Endothelial cell of umbilical vein (primary cell): ENCODE results near the gene PWP1. TPM values are rescaled to one million over a fixed set of nuclear protein-coding genes. Genes with fewer than 3 reads are reported as not detected.

Experiments
- BruUV-seq: library from RNA; stranded (reverse); fragments of 400-500 nt; replicated peaks from 2 replicates; lab custom pipeline; 2021; lab: Mats Ljungman, UMichigan
- CTCF ChIA-PET: fragments of 300-600, 350-600 bp; sonication (Branson Sonifier 250); formaldehyde crosslinking; loops from one replicate; lab custom pipeline; 2021; ENCODE audit warnings: antibody characterized with exemption, inconsistent platforms; lab: Charles Lee
- POLR2A ChIA-PET: fragments of 300-600, 350-600 bp; sonication (Branson Sonifier 250); formaldehyde crosslinking; loops from one replicate; lab custom pipeline; 2021; ENCODE audit warnings: antibody characterized with exemption, inconsistent platforms; lab: Charles Lee
- DNase-seq: peaks from one replicate; pipeline ENCODE4 v3.0.0-alpha.2; 2011; ENCODE audit warnings: low read depth, low spot score
- FAIRE-seq: peaks from 2 replicates; lab custom pipeline; 2011; peaks lifted over from hg19 to GRCh38; lab: Jason Lieb, UNC
- H2AFZ ChIP-seq: 2 replicates; pipeline ENCODE4 v1.6.0; 2012; ENCODE audit warnings: low read depth, low read length, control low read depth, inconsistent platforms
- H3K27ac ChIP-seq: 2 replicates; pipeline ENCODE4 v1.5.1; 2011; ENCODE audit warnings: low read depth, mild to moderate bottlenecking, control low read depth, low read length, moderate library complexity; ENCODE audit not compliant: insufficient read depth
- H3K27me3 ChIP-seq, 2 experiments: 2 replicates each; pipeline versions ENCODE4 v1.6.0 to v1.6.1; 2011; ENCODE audit warnings: low read length in 2 of 2, mixed read lengths in 1 of 2; ENCODE audit not compliant: control insufficient read depth in 2 of 2, insufficient read depth in 2 of 2
- H3K36me3 ChIP-seq, 2 experiments: 2 replicates in 1 of 2; 3 replicates in 1 of 2; pipeline ENCODE4 v1.5.1; 2011; ENCODE audit warnings: low read length in 2 of 2, mild to moderate bottlenecking in 1 of 2, moderate library complexity in 1 of 2; ENCODE audit not compliant: control insufficient read depth in 2 of 2, insufficient read depth in 2 of 2; ENCODE audit errors: extremely low read depth in 1 of 2
- H3K4me1 ChIP-seq: 3 replicates; pipeline ENCODE4 v1.5.1; 2011; ENCODE audit warnings: mild to moderate bottlenecking, low read length; ENCODE audit not compliant: control insufficient read depth, insufficient read depth; ENCODE audit errors: extremely low read depth
- H3K4me2 ChIP-seq: 2 replicates; pipeline ENCODE4 v1.6.1; 2011; ENCODE audit warnings: low read length, control low read depth, mixed read lengths; ENCODE audit not compliant: insufficient read depth
- H3K4me3 ChIP-seq, 3 experiments: fragments of 200-600 bp in 1 of 3; sonication (generic), shearing (Covaris generic) in 1 of 3; replicated peaks in 1 of 3; 2 replicates each; pipeline ENCODE4 v1.5.1; 2011 to 2016; ENCODE audit warnings: control low read depth in 3 of 3, low read length in 3 of 3, mild to moderate bottlenecking in 2 of 3, inconsistent platforms in 1 of 3, low read depth in 1 of 3, moderate library complexity in 1 of 3; ENCODE audit not compliant: insufficient read depth in 1 of 3
- H3K79me2 ChIP-seq: 2 replicates; pipeline ENCODE4 v1.6.0; 2012; ENCODE audit warnings: low read length, inconsistent platforms; ENCODE audit not compliant: control insufficient read depth, insufficient read depth
- H3K9ac ChIP-seq: replicated peaks from 2 replicates; pipeline ENCODE3; 2011; ENCODE audit warnings: low read length, control low read depth; ENCODE audit not compliant: insufficient read depth; ENCODE audit errors: extremely low read depth
- H3K9me1 ChIP-seq: replicated peaks from 3 replicates; pipeline ENCODE4 v1.6.0; 2011; ENCODE audit warnings: mild to moderate bottlenecking, low read length; ENCODE audit not compliant: control insufficient read depth, insufficient read depth; ENCODE audit errors: extremely low read depth
- H3K9me3 ChIP-seq: replicated peaks from 2 replicates; pipeline ENCODE4 v1.5.1; 2012; ENCODE audit warnings: low read length, inconsistent platforms; ENCODE audit not compliant: control insufficient read depth, insufficient read depth
- H4K20me1 ChIP-seq: replicated peaks from 2 replicates; pipeline ENCODE3; 2011; ENCODE audit warnings: mild to moderate bottlenecking, low read length; ENCODE audit not compliant: control insufficient read depth, insufficient read depth; ENCODE audit errors: extremely low read depth
- EZH2 ChIP-seq: IDR thresholded peaks from 2 replicates; pipeline ENCODE4 v1.6.1; 2012; ENCODE audit warnings: borderline replicate concordance, low read depth, mild to moderate bottlenecking, moderate library complexity, low read length, inconsistent platforms; ENCODE audit not compliant: severe bottlenecking
- FOS ChIP-seq: IDR thresholded peaks from 2 replicates; pipeline ENCODE4 v1.6.1; 2011; ENCODE audit warnings: mild to moderate bottlenecking, low read length, moderate library complexity, borderline replicate concordance; ENCODE audit not compliant: insufficient read depth
- GATA2 ChIP-seq: IDR thresholded peaks from 2 replicates; pipeline ENCODE4 v1.7.0; 2011; ENCODE audit warnings: low read depth, mild to moderate bottlenecking, moderate library complexity, mixed read lengths, low read length; ENCODE audit not compliant: insufficient read length, insufficient read depth
- JUN ChIP-seq: IDR thresholded peaks from 2 replicates; pipeline ENCODE4 v1.6.1; 2011; ENCODE audit warnings: borderline replicate concordance, low read depth; ENCODE audit not compliant: insufficient read length, insufficient read depth
- MYC ChIP-seq: IDR thresholded peaks from one replicate; pipeline ENCODE4 v1.6.1; 2011; ENCODE audit warnings: mild to moderate bottlenecking, low read depth, low read length
- POLR2A ChIP-seq: IDR thresholded peaks from 2 replicates; pipeline ENCODE4 v1.6.1; 2012; ENCODE audit warnings: low read depth, mild to moderate bottlenecking, control low read depth, low read length
- POLR2AphosphoS5 ChIP-seq: IDR thresholded peaks from 2 replicates; pipeline ENCODE4 v1.6.1; 2012; ENCODE audit warnings: low read depth, mild to moderate bottlenecking, control low read depth, low read length, moderate library complexity; ENCODE audit not compliant: insufficient read depth
- dilution Hi-C: fragments of 300-500 bp; cut with MboI; formaldehyde crosslinking; loops from one replicate; pipeline ENCODE4 v1.15.0; 2019; ENCODE audit warnings: low sequenced_read_pairs; ENCODE audit not compliant: extremely low pct_ligation_motif_present
- intact Hi-C: fragments of 100-400 bp; cut with micrococcal nuclease; formaldehyde crosslinking; loops from one replicate; pipeline ENCODE4 v1.10.0; 2022
- polyA plus RNA-seq, 4 experiments: library from polyadenylated mRNA; depleted of rRNA in 3 of 4; stranded (reverse) in 3 of 4; unstranded in 1 of 4; fragments of >200 nt; gene quantifications; 2 replicates each; pipeline versions ENCODE4 v1.2.1 to v1.2.3, GENCODE V29; 2011 to 2012; ENCODE audit warnings: missing spikeins in 1 of 4
- total RNA-seq: library from RNA; stranded (reverse); gene quantifications from 2 replicates; pipeline ENCODE4 v1.2.3, GENCODE V29; 2021
- TF ChIP-seq, protein P1 (sequence below): IDR thresholded peaks from 2 replicates; pipeline ENCODE4 v1.6.1; 2011; ENCODE audit not compliant: insufficient read depth, insufficient read length
- TF ChIP-seq, protein P2 (sequence below), 2 donors: IDR thresholded peaks; 1 replicate in 1 of 2; 2 replicates in 1 of 2; pipeline ENCODE4 v1.5.1; 2011; ENCODE audit warnings: low read length in 2 of 2, mild to moderate bottlenecking in 2 of 2, moderate library complexity in 2 of 2, control low read depth in 1 of 2, inconsistent platforms in 1 of 2, low read depth in 1 of 2; ENCODE audit not compliant: insufficient read depth in 1 of 2; ENCODE audit errors: extremely low read depth in 1 of 2

PWP1 gene
- total and polyA plus RNA-seq, 2 donors (not counting 3 experiments of a cell fraction or from before 2014, with no cell fraction given), result 70.8 to 154 TPM

GRCh38 chr12:107734139-107734538 lies 48.5 kb downstream of the PWP1 start:
- no TSS peak for BruUV-seq
- no peaks in the 10 kb centered on the region for H3K9me3 ChIP-seq
- no peaks in the 10 kb centered on the region for H4K20me1 ChIP-seq
- H2AFZ ChIP-seq, result no peak overlapping the region
- H3K27ac ChIP-seq, result no peak overlapping the region
- FAIRE-seq (no peak), DNase-seq (no peak)
- H3K9ac ChIP-seq, result no peak overlapping the region
- no peak overlapping the region for H3K4me2 ChIP-seq
- TF ChIP-seq MYC (no peak), FOS (no peak), GATA2 (no peak)
- TF ChIP-seq, protein P1, sequence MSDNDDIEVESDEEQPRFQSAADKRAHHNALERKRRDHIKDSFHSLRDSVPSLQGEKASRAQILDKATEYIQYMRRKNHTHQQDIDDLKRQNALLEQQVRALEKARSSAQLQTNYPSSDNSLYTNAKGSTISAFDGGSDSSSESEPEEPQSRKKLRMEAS, result no peak
- no peaks in the 10 kb centered on the region for H3K27me3 ChIP-seq
- peaks cover 19 to 35% of the 10 kb centered on the region in 2 experiments for H3K36me3 ChIP-seq
- ChIA-PET CTCF (no interaction called here), POLR2A (no interaction called here)
- dilution Hi-C loops, result no loop called here
- no peak overlapping the region for H3K4me3 ChIP-seq
- intact Hi-C loops, result no loop called here
- peaks cover 9% of the 10 kb centered on the region for H3K4me1 ChIP-seq
- H3K79me2 ChIP-seq, result peaks cover 2% of the 10 kb centered on the region
- H3K9me1 ChIP-seq, result no peaks in the 10 kb centered on the region

DNA sequence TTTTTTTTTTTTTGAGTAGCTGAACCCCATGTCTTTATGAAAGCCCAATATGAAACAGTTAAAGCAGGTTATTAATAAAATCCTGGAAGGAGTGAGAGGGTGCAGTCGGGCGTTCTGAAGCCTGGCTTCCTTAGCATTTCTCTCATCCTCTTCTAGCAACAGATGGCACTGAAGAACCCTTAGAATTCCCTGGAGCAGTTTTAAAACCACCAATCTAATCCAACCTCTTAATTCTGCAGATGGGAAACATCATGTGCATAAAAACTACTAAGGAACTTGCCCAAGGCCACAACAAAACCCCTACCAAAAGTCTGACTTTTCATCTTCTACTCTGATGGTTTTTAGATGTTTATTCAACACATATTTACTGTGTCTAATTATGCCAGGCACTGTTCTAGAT lies 50.2 kb downstream of the PWP1 start:
- CTCF ChIA-PET, result no interaction called here
- Histone ChIP-seq H3K9ac (no peak overlapping the region), H3K9me3 (no peaks in the 10 kb centered on the region), H3K4me2 (no peak overlapping the region), H3K4me3 (no peak overlapping the region), H2AFZ (no peak overlapping the region), H3K27me3 (no peaks in the 10 kb centered on the region), H3K9me1 (no peaks in the 10 kb centered on the region), H3K79me2 (peaks cover 2% of the 10 kb centered on the region), H3K4me1 (peaks cover 9% of the 10 kb centered on the region), H3K36me3 (peaks cover 27 to 42% of the 10 kb centered on the region in 2 experiments), H3K27ac (no peak overlapping the region), H4K20me1 (no peaks in the 10 kb centered on the region)
- no peak for DNase-seq
- dilution Hi-C loops (no loop called here), intact Hi-C loops (no loop called here)
- TF ChIP-seq FOS (no peak), GATA2 (no peak), MYC (no peak), EZH2 (no peak), JUN (no peak), POLR2AphosphoS5 (no peak), POLR2A (no peak)
- TF ChIP-seq, protein P1, result no peak
- TF ChIP-seq, protein P2, sequence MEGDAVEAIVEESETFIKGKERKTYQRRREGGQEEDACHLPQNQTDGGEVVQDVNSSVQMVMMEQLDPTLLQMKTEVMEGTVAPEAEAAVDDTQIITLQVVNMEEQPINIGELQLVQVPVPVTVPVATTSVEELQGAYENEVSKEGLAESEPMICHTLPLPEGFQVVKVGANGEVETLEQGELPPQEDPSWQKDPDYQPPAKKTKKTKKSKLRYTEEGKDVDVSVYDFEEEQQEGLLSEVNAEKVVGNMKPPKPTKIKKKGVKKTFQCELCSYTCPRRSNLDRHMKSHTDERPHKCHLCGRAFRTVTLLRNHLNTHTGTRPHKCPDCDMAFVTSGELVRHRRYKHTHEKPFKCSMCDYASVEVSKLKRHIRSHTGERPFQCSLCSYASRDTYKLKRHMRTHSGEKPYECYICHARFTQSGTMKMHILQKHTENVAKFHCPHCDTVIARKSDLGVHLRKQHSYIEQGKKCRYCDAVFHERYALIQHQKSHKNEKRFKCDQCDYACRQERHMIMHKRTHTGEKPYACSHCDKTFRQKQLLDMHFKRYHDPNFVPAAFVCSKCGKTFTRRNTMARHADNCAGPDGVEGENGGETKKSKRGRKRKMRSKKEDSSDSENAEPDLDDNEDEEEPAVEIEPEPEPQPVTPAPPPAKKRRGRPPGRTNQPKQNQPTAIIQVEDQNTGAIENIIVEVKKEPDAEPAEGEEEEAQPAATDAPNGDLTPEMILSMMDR (IDR thresholded peaks at IDR 0.05; ENCODE audit: extremely low read depth in 1 of 2, insufficient read depth in 1 of 2, low read depth in 1 of 2, low read length in 2 of 2), result no peak
- POLR2A ChIA-PET, result no interaction called here
- no peak for FAIRE-seq
- no TSS peak for BruUV-seq
